ENCODE measurements around the gene LRRC39.

LRRC39 gene

DNA sequence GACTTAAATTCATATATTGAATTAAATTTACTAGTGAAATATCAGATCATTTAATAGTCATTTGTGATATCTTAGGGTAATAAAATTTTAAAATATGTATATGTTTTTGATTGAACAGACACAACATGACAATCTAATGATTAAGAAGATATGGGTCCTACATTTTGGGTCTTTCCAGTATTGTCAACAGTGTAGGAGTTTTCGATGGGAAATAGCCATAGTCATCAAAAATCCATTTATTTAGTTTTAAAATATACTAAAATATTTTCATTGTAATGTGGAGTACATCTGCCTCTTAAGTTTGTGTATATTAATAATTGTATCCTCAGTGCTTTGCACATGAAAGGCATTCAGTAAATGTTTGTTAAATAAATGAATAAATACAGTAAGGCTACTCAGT is 31.1 kb downstream of the LRRC39 start:
- no peak for DNase-seq
- intact Hi-C loops (cut with DNase I; ENCODE audit: low total_unique reads): loop anchor here (10.0 kb wide), 1 partner anchor 78 kb away; no protein-coding TSS in a partner anchor
- Histone ChIP-seq H3K27ac (no peak overlapping the region), H3K4me3 (no peak overlapping the region), H3K36me3 (peaks cover 70 to 80% (median 76%) of the 10 kb centered on the region in 3 donors), H3K4me1 (no peaks in the 10 kb centered on the region), H3K27me3 (no peaks in the 10 kb centered on the region), H3K9me3 (no peaks in the 10 kb centered on the region)
- TF ChIP-seq, protein P1, sequence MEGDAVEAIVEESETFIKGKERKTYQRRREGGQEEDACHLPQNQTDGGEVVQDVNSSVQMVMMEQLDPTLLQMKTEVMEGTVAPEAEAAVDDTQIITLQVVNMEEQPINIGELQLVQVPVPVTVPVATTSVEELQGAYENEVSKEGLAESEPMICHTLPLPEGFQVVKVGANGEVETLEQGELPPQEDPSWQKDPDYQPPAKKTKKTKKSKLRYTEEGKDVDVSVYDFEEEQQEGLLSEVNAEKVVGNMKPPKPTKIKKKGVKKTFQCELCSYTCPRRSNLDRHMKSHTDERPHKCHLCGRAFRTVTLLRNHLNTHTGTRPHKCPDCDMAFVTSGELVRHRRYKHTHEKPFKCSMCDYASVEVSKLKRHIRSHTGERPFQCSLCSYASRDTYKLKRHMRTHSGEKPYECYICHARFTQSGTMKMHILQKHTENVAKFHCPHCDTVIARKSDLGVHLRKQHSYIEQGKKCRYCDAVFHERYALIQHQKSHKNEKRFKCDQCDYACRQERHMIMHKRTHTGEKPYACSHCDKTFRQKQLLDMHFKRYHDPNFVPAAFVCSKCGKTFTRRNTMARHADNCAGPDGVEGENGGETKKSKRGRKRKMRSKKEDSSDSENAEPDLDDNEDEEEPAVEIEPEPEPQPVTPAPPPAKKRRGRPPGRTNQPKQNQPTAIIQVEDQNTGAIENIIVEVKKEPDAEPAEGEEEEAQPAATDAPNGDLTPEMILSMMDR (IDR thresholded peaks at IDR 0.05): no peak

DNA sequence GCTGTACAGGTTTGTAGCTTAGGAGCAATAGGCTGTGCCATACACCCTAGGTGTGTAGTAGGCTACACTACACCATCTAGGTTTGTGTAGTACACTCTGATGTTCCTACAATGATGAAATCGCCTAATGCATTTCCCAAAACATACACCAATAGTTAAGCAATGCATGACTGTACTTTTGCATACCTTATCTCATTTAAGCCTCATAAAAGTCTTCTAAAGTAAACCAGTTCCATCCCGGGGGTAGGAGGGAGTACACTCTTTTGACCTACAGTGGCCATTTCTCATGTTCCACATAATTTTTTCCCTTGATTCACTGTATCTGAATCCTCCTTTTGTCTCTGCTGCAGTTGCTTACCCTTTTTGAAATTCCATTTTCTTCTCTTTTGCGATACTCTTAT is 32.9 kb downstream of the LRRC39 start:
- Histone ChIP-seq H3K9me3 (no peaks in the 10 kb centered on the region), H3K4me1 (no peaks in the 10 kb centered on the region), H3K27ac (no peak overlapping the region), H3K4me3 (no peak overlapping the region), H3K27me3 (no peaks in the 10 kb centered on the region), H3K36me3 (peaks cover 85 to 96% (median 94%) of the 10 kb centered on the region in 3 donors)
- TF ChIP-seq, protein P1 (IDR thresholded peaks at IDR 0.05): no peak
- intact Hi-C loops (cut with DNase I; ENCODE audit: low total_unique reads): loop anchor here (10.0 kb wide), 1 partner anchor 80 kb away; no protein-coding TSS in a partner anchor
- no peak for DNase-seq

DNA sequence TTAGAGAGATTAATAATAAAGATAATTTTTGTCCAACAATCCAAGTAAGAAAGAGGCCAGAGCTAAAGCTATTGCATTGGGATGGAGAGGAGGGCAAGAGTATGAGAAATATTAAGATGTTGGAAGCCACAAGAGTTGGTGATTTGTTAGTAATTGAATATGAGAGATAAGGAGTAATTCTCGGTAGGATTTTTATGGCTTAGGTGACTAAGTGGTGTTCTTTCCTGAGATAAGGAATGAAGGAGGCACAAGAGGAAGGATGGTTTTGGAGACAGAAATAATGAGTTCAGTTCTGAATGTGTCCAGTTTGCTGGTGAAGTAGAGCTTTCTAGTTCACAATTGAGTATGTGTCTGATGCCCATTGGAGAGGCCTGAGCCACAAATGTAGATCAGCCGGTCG is 35.7 kb downstream of the LRRC39 start:
- Histone ChIP-seq H3K36me3 (peaks cover 89 to 97% (median 96%) of the 10 kb centered on the region in 3 donors), H3K27me3 (no peaks in the 10 kb centered on the region), H3K9me3 (no peaks in the 10 kb centered on the region), H3K27ac (no peak overlapping the region), H3K4me3 (no peak overlapping the region), H3K4me1 (no peaks in the 10 kb centered on the region)
- TF ChIP-seq, protein P1 (IDR thresholded peaks at IDR 0.05): no peak
- no peak for DNase-seq
- intact Hi-C loops (cut with DNase I; ENCODE audit: low total_unique reads): loop anchor here (10.0 kb wide), 1 partner anchor 82 kb away; no protein-coding TSS in a partner anchor

DNA sequence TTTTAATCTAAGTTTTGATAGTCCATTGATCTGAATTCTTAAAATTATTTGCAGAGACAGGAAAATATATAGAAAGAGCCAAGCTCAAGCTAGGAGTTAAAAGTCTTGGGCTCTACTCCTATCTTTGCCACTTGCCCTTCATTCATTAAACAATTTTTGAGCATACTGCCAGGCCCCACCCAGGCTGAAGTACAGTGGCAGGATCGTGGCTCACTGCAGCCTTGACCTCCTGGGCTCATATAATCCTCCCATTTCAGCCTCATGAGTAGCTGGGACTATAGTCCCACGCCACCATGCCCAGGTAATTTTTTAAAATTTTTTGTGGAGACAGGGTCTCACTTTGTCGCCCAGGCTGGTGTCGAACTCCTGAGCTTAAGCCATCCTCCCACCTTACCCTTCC is 36.9 kb downstream of the LRRC39 start:
- Histone ChIP-seq H3K27ac (no peak overlapping the region), H3K9me3 (no peaks in the 10 kb centered on the region), H3K27me3 (no peaks in the 10 kb centered on the region), H3K4me3 (no peak overlapping the region), H3K36me3 (peaks cover 83 to 92% (median 88%) of the 10 kb centered on the region in 3 donors), H3K4me1 (no peaks in the 10 kb centered on the region)
- intact Hi-C loops (cut with DNase I; ENCODE audit: low total_unique reads): loop anchor here (10.0 kb wide), 1 partner anchor 84 kb away; no protein-coding TSS in a partner anchor
- DNase-seq: no peak
- TF ChIP-seq, protein P1 (IDR thresholded peaks at IDR 0.05): no peak

DNA sequence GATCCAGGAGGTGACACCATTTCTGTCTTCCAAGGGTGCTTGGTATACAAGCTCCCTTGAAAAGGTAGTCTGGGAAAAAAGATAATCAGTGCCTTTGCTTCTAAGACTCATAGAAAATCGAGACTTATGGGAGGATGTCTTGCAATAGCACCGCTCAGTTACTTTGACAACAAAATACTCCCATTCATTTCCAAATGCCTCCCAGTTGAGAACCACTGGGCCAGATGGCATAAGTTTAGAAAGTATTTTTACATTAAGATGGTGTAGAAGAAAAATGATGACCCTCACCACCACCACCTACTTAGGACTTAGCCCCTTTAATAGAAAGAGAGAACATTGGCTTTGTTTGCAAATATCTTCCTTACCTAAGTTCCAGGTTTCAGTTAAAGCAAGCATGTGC is 40.5 kb downstream of the LRRC39 start:
- TF ChIP-seq, protein P1 (IDR thresholded peaks at IDR 0.05): no peak
- Histone ChIP-seq H3K27me3 (no peaks in the 10 kb centered on the region), H3K36me3 (peaks cover 51 to 58% (median 56%) of the 10 kb centered on the region in 3 donors), H3K4me1 (peaks cover 0 to 18% (median 9%) of the 10 kb centered on the region in 4 donors), H3K27ac (no peak overlapping the region), H3K4me3 (no peak overlapping the region), H3K9me3 (no peaks in the 10 kb centered on the region)
- intact Hi-C loops (cut with DNase I; ENCODE audit: low total_unique reads): no loop called here
- no peak for DNase-seq

DNA sequence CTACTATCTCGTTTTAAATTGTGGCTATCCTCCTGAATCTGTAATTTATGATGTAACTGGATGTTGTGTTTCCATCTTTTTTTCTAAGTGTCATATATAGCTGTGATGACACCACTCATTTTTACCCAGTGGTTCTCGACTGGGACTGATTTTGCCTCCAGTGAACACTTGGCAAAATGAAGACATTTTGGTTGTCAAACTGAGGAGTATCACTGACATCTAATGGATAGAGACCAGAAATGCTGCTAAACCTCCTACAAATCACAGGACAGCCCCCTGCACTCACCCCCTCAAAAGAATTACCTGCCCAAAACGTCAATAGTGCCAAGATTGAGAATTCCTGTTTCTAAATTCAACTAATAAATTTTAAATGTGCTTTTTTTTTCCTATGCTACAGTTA is 43.2 kb downstream of the LRRC39 start:
- Histone ChIP-seq H3K9me3 (no peaks in the 10 kb centered on the region), H3K4me1 (peaks cover 0 to 26% (median 17%) of the 10 kb centered on the region in 4 donors), H3K36me3 (peaks cover 24 to 31% (median 29%) of the 10 kb centered on the region in 3 donors), H3K27me3 (no peaks in the 10 kb centered on the region), H3K4me3 (no peak overlapping the region), H3K27ac (no peak overlapping the region)
- no peak for DNase-seq
- TF ChIP-seq, protein P1 (IDR thresholded peaks at IDR 0.05): no peak
- intact Hi-C loops (cut with DNase I; ENCODE audit: low total_unique reads): no loop called here
